ENCODE data around the gene DDX60.
"Not testable (repeated sequence)": the region's sequence is repeated elsewhere in the genome, so short reads cannot be mapped to it uniquely, and the experiment has no call there.

Gene DDX60

GRCh38 chr4:168318266-168318895 lies at the start of gene DDX60:
Gene DDX60 (minus strand): TSS chr4:168318752. CDS start chr4:168311259, 7,493 bp downstream.
- DNase-seq = peak; percentile 90

- DNase-seq = no peak
Observed at GRCh38 chr4:168367065-168367464, 48.5 kb upstream of the DDX60 start.

GRCh38 chr4:168362025-168362401 lies 43.5 kb upstream of the DDX60 start:
- no peak for DNase-seq

GRCh38 chr4:168361365-168362024 lies 42.9 kb upstream of the DDX60 start:
- no peak for DNase-seq

GRCh38 chr4:168360271-168360670 lies 41.7 kb upstream of the DDX60 start:
- DNase-seq = no peak

GRCh38 chr4:168357941-168358340 lies 39.4 kb upstream of the DDX60 start:
- DNase-seq = no peak

- no peak for DNase-seq
Observed at GRCh38 chr4:168353746-168354145, 35.2 kb upstream of the DDX60 start.

- no peak for DNase-seq
Observed at GRCh38 chr4:168337550-168337940, 19.0 kb upstream of the DDX60 start.

- no peak for DNase-seq
Observed at GRCh38 chr4:168336837-168337549, 18.4 kb upstream of the DDX60 start.

GRCh38 chr4:168335621-168336020 lies 17.1 kb upstream of the DDX60 start:
- no peak for DNase-seq

GRCh38 chr4:168334053-168334452 lies 15.5 kb upstream of the DDX60 start:
- DNase-seq = no peak

- DNase-seq = not testable (repeated sequence)
Observed at GRCh38 chr4:168330575-168330974, 12.0 kb upstream of the DDX60 start.

- no peak for DNase-seq
Observed at GRCh38 chr4:168325591-168325990, 7.0 kb upstream of the DDX60 start.

GRCh38 chr4:168321006-168321405 lies 2.5 kb upstream of the DDX60 start:
- DNase-seq = no peak

- peak; percentile 16 for DNase-seq
Observed at GRCh38 chr4:168319486-168320019, 1.0 kb upstream of the DDX60 start.

- peak; percentile 8 for DNase-seq
Observed at GRCh38 chr4:168317621-168318020, 931 bp downstream of the DDX60 start.

GRCh38 chr4:168309781-168310180 lies 8.8 kb downstream of the DDX60 start:
- DNase-seq = no peak

- no peak for DNase-seq
Observed at GRCh38 chr4:168308912-168309311, 9.6 kb downstream of the DDX60 start.

GRCh38 chr4:168306476-168306875 lies 12.1 kb downstream of the DDX60 start:
- no peak for DNase-seq

- DNase-seq = peak; percentile 89
Observed at GRCh38 chr4:168304744-168305459, 13.7 kb downstream of the DDX60 start.

GRCh38 chr4:168303430-168303829 lies 15.1 kb downstream of the DDX60 start:
- not testable (repeated sequence) for DNase-seq

- no peak for DNase-seq
Observed at GRCh38 chr4:168293386-168293975, 25.1 kb downstream of the DDX60 start.

- no peak for DNase-seq
Observed at GRCh38 chr4:168291242-168291641, 27.3 kb downstream of the DDX60 start.

Measured in EL (cell line).